ENCODE results near the gene RANBP9.

- TF ChIP-seq, protein P1, sequence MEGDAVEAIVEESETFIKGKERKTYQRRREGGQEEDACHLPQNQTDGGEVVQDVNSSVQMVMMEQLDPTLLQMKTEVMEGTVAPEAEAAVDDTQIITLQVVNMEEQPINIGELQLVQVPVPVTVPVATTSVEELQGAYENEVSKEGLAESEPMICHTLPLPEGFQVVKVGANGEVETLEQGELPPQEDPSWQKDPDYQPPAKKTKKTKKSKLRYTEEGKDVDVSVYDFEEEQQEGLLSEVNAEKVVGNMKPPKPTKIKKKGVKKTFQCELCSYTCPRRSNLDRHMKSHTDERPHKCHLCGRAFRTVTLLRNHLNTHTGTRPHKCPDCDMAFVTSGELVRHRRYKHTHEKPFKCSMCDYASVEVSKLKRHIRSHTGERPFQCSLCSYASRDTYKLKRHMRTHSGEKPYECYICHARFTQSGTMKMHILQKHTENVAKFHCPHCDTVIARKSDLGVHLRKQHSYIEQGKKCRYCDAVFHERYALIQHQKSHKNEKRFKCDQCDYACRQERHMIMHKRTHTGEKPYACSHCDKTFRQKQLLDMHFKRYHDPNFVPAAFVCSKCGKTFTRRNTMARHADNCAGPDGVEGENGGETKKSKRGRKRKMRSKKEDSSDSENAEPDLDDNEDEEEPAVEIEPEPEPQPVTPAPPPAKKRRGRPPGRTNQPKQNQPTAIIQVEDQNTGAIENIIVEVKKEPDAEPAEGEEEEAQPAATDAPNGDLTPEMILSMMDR (IDR thresholded peaks at IDR 0.05; ENCODE audit: insufficient read depth, low read depth, low read length), result no peak
- TF ChIP-seq EZH2 (IDR thresholded peaks at IDR 0.05; ENCODE audit: insufficient read depth, low read length), result no peak
These were observed 2.9 kb downstream of the RANBP9 start for GRCh38 chr6:13708736-13709135.
